Mesodermal cell (in vitro differentiated cells): ENCODE measurements around the gene ARL16.

Source experiments
- H3K27ac ChIP-seq: 2 replicates; pipeline ENCODE4 v1.7.0; 2013; ENCODE audit warnings: mild to moderate bottlenecking, low read depth, low read length, moderate library complexity; ENCODE audit not compliant: severe bottlenecking
- H3K36me3 ChIP-seq: 2 replicates; pipeline ENCODE4 v1.7.1; 2013; ENCODE audit warnings: mild to moderate bottlenecking, low read length, moderate library complexity; ENCODE audit not compliant: control insufficient read depth, insufficient read depth
- H3K4me1 ChIP-seq: one replicate; pipeline ENCODE4 v1.7.1; 2013; ENCODE audit warnings: mild to moderate bottlenecking, low read length; ENCODE audit not compliant: insufficient read depth, control insufficient read depth, poor library complexity, severe bottlenecking
- H3K4me3 ChIP-seq: 2 replicates; pipeline ENCODE4 v1.7.0; 2013; ENCODE audit warnings: low read length, control low read depth, mild to moderate bottlenecking; ENCODE audit not compliant: insufficient read depth, poor library complexity, severe bottlenecking; ENCODE audit errors: extremely low read depth
- H3K9me3 ChIP-seq: 2 replicates; pipeline ENCODE4 v1.7.1; 2013; ENCODE audit warnings: mild to moderate bottlenecking, low read length, moderate library complexity; ENCODE audit not compliant: control insufficient read depth
- WGBS, 2 experiments: methylation state at CpG; one replicate each; pipeline ENCODE4 v1.1.5; 2013; ENCODE audit warnings: missing lambda C conversion rate in 2 of 2; ENCODE audit not compliant: insufficient coverage in 2 of 2; 5-methylcytosine and 5-hydroxymethylcytosine counted together

ARL16 gene

DNA sequence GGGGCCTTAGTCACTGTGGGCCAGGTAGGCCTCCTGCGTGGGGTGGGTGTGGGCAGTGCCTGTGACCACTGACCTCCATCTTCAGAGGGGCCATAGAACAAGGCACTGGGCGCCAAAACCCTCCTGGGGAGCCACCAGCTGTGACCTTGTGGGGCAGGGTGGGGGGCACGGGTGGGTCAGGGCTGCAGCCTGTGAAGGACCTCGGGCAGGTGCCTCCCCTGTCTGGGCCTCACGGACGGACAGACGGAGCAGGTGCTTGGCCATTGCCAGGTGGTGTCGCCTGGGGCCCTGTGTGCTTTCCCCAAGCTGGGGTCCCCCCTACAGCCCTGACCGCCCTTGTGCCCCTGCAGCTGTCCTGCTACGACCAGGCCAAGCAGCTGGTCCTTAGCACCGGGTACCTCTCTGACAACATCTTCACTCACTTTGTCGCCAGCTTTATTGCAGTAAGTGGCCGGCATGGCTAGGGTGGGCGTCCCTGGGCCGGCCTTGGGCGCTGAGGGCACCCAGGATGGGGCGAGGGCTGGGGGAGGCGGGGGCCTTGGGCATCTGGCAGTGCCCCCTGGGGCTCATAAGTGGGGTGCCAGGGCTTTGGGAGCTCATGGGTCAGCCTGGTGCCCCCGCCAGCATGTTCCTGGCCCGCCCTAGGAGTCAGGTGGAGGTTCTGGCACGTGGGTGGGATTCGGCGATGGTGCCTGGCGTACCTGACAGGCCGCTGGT, 33.6 kb upstream of the ARL16 start:
- Histone ChIP-seq H3K4me1 (peaks cover 17% of the 10 kb centered on the region), H3K27ac (no peak overlapping the region), H3K4me3 (no peak overlapping the region), H3K9me3 (no peaks in the 10 kb centered on the region), H3K36me3 (peaks cover 10% of the 10 kb centered on the region)
- WGBS, 2 experiments: 91 to 97% methylated on average over 24 to 25 of the region's 25 CpGs

DNA sequence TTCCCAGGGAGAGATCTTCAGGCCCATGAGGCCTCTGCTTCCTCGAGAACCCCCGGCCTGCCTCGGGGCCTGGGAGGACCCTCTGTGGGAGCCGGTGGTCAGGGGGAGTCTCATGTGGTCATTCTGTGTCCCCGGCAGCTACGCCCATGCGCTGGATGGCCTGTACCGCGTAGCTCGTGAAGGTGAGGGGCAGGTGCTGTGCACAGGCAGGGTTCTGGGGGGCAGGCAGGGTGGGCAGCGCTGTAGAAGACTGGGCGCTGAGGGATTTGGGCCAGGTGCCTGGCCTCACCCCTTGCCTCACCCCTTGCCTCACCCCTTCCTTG, 33.0 kb upstream of the ARL16 start:
- peaks cover 10% of the 10 kb centered on the region for H3K36me3 ChIP-seq
- WGBS, 2 experiments: 96 to 97% methylated on average over 11 to 12 of the region's 12 CpGs
- H3K9me3 ChIP-seq: no peaks in the 10 kb centered on the region
- no peak overlapping the region for H3K4me3 ChIP-seq
- H3K4me1 ChIP-seq: peaks cover 17% of the 10 kb centered on the region
- H3K27ac ChIP-seq: no peak overlapping the region

DNA sequence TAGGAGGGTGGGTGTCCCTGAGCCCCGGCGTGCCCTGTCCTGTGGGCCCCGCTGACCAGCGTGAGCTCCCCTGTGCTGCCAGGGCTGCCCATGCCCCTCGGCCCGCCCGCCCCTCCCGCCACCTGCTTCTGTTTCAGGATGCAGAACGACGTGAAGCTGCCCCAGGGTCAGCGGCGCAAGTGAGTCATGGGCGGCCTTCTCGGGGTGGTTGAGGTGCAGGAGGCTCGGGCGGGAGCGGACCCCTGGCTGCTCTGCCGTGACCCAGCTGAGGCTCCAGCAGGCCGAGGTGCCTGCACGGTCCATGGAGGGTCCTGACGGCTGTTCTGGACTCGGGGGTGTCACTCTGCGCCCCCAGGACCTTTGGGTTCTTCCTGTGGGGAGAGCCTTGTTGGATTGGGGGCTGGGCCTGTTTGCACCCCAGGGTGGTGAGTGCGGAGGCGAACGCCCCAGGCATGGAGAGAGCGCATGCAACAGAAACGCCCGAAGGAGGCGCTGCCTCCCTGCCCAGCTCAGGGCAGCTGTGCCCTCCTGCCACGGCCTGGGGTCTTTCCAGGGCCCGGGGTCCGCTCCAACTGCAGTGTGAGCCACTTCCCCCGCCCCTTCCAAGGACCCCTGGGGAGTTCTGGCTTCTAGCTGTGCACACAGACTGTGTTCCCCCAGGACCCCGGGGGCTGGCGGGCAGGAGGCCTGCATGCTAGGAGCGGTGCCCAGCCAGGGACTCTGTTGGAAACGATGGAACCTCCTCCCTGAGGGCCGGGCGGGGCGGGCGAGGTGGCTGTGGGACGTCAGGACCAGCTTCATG, 32.5 kb upstream of the ARL16 start:
- H3K27ac ChIP-seq: no peak overlapping the region
- no peaks in the 10 kb centered on the region for H3K9me3 ChIP-seq
- H3K4me3 ChIP-seq: no peak overlapping the region
- H3K36me3 ChIP-seq: peaks cover 10% of the 10 kb centered on the region
- peaks cover 21% of the 10 kb centered on the region for H3K4me1 ChIP-seq
- WGBS, 2 experiments: 92 to 96% methylated on average over 33 to 40 of the region's 43 CpGs

DNA sequence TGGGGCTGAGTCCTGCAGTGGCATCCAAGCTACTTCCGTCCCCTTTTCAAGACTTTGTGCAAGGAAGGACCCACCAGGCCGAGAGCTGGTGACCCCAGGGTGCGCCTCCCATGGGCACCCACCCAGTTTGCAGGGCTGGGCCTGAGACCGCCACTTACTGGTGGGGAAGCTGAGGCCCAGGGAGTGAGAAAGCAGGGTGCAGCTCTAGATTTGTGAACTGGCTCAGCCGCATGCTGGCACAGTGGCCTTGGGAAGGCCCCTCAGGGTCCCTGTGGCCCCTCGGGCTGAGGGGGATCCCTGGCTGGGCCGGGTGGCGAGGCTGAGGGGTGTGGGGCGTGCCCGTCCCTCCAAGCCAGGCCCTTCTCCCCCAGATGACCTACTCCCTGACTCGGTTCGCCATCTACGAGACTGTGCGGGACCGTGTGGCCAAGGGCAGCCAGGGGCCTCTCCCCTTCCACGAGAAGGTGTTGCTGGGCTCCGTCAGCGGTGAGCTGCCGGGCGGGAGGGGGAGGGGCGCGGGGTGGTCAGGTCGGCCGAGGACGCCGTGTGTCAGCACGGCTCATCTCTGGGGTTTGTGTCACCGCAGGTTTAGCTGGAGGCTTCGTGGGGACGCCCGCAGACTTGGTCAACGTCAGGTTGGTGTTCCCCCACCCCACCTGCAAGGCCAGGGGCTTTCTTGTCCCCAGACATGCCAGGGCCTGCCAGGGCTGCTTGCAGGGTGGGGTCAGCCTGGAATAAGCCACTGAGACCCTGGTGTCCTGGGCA, 31.7 kb upstream of the ARL16 start:
- peaks cover 10% of the 10 kb centered on the region for H3K36me3 ChIP-seq
- no peaks in the 10 kb centered on the region for H3K9me3 ChIP-seq
- H3K4me3 ChIP-seq: no peak overlapping the region
- H3K4me1 ChIP-seq: peaks cover 28% of the 10 kb centered on the region
- no peak overlapping the region for H3K27ac ChIP-seq
- 93 to 95% methylated on average over 27 to 28 of the region's 32 CpGs for WGBS, 2 experiments

DNA sequence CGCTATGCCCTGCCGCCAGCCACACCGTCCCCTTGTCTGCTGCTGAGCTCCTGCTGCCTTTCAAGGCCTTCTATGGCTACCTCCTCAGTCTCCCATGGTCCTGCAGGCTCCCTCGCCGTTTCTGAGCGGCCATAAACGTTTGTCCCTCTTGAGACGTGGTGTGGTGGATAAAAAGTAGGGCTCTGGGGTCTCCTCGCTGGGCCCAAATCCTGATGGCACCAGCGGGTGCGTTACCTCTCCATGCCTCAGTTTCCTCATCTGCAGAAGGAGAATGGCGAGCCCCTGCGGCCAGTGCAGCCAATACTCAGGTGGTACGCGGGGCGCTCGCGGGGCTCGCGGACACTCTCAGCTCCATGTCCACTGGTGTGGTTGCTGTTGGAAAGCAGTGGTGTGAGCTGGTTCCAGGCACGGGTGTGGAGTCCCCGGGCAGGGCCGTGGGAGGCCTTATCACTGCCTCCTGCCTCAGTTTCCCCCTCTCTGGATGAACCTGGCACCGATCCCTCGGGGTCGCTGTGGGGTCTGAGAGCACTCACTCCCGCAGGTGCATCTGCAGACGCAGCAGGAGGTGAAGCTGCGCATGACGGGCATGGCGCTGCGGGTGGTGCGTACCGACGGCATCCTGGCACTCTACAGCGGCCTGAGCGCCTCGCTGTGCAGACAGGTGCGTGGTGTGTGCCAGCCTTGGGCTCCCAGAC, 31.0 kb upstream of the ARL16 start:
- WGBS, 2 experiments: 96 to 97% methylated on average over 26 to 27 of the region's 39 CpGs

DNA sequence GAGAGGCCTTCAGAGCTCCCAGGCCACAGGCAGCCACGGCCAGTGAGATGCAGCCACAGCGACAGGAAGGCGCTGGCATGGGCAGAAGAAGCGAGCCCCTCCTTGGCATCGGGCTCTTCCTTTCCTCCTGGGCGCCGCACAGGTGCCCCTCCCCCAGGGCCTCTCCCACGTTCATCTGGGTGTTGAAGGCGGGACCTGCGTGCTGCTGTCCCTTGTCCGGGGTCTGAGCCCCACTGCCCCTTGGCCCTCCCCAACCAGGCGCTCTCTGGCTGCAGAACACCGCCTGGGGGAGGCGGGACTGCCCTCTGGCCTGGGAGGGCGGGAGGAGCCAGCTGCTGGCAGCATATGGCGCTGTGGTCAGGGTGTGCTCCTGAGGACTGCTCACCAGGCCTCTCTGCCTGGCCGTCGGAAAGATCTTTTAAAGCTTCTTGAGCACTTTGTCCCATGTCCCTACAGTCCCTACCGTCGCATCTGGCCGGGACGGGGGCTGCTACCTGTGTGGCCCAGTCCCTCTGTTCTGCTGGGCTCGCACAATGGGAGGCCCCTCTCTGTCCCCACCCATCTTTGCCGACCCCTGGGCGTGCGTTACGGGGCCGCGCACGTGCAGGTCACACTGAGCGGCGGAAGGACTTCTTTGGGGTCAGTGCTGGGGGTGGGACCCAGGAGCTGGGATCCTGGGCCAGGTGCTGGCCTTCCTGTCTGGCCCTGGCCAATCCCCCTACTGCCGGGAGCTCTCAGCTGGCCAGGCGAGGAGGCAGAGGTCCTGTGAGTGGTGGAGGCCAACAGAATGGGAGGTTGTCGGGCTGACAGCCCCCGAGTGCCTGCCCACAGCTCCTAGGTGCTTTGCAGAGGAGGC, 30.2 kb upstream of the ARL16 start:
- H3K4me3 ChIP-seq: peak overlapping the region; percentile 5
- no peak overlapping the region for H3K27ac ChIP-seq
- peaks cover 30% of the 10 kb centered on the region for H3K4me1 ChIP-seq
- 76 to 84% methylated on average over 32 to 34 of the region's 36 CpGs for WGBS, 2 experiments
- peaks cover 10% of the 10 kb centered on the region for H3K36me3 ChIP-seq
- no peaks in the 10 kb centered on the region for H3K9me3 ChIP-seq

More for the DNA sequence above, 31.0 kb upstream of the ARL16 start:
- H3K9me3 ChIP-seq: no peaks in the 10 kb centered on the region
- H3K27ac ChIP-seq: no peak overlapping the region
- H3K4me1 ChIP-seq: peaks cover 30% of the 10 kb centered on the region
- H3K36me3 ChIP-seq: peaks cover 10% of the 10 kb centered on the region
- no peak overlapping the region for H3K4me3 ChIP-seq

DNA sequence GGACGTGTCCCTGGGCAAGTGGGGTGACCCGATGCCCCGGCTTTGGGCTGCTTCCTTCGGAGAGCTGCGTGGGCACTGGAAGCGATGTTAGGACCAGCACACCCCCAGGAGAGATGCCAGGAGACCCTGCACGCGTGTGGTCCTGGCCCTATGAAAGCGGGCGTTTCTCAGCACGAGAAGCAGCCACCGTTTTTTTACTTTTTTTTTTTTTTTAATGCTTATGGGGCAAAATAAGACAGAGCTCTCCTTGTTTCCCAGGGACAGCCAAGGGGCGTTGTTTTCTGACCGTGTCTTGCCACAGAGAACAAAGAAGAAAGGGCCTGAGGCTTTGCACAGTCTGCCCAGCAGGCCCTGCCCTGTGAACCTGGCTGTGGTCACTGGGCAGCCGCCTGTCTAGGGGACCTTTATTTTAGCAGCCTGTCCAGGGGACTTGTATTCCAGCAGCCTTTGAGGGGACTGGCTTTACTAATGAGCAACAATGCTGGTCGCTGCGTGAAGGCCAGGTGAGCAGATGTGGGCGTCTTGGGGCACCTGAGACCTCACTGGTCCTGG, 29.5 kb upstream of the ARL16 start:
- 56 to 67% methylated on average over 14 to 18 of the region's 18 CpGs for WGBS, 2 experiments
- peaks cover 30% of the 10 kb centered on the region for H3K4me1 ChIP-seq
- peak overlapping the region; percentile 64 for H3K4me3 ChIP-seq
- no peak overlapping the region for H3K27ac ChIP-seq
- peaks cover 13% of the 10 kb centered on the region for H3K36me3 ChIP-seq
- no peaks in the 10 kb centered on the region for H3K9me3 ChIP-seq

DNA sequence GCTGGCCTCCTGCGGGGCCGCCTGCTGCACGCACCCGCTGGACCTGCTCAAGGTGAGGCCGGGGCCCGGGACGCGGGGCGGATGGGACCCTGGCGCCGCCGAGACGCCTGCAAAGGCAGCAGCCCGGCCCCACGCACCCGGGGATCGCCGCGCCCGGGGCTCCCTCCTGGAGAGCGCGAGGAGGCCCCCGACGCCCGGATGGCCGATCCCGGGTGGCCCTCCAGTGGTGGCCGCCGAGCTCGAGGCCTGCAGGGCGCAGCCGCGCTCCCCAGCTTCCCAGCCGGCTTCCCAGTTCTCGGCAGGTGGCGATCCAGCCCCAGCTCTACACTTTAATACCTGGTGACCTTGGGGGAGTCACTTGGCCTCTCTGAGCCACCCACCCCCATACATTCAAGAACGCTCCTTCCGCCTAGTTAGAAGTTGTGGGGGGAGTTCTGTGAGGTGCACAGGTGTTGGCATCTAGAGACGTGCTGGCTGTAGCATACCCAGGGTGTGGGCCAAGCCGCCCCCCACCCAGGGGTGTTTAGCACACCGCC, 28.9 kb upstream of the ARL16 start:
- H3K27ac ChIP-seq: no peak overlapping the region
- 3 to 4% methylated on average over 33 to 34 of the region's 41 CpGs for WGBS, 2 experiments

DNA sequence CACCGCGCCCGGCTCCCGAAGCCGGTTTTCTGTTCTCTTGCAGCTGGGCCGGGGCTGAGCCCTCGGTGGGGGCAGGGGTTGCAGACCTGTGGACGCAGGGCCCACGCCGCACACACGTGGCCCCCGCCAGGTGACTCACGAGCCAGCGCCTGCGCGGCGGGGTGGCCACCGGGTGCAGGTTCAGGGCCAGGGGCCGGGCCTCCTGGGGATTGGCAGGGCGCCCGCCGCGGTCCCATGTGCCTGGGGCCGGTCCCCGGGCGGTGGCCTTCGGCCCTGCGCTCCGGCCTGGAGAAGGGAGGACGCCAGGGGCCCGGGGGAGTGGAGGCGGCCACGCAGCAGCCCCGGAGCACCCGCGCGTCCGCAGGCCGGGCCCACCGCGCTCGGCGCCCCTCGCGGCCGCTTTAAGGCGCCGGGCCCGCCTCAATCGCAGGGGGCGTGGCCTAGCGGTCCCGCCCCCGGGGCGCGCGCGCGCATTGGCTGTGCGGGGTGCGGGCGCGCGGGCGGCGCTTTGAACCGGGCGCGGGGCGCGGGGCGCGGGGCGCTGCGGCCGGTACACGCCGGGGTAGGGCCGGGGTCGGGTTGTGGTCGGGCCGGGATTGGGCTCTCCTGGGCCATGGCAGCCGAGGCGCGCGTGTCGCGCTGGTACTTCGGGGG, 28.3 kb upstream of the ARL16 start, which contains the start of gene SLC25A10:
TSS of gene SLC25A10 (plus strand) at position 471 of the 654 bp plus-strand sequence. CDS start at position 614, 143 bp downstream.
- peak within 1 kb of the TSS; percentile 64 for H3K4me3 ChIP-seq
- peaks cover 30% of the 10 kb centered on the region for H3K4me1 ChIP-seq
- H3K27ac ChIP-seq: no peak within 1 kb of the TSS
- H3K9me3 ChIP-seq: no peaks in the 10 kb centered on the region
- H3K36me3 ChIP-seq: peaks cover 15% of the 10 kb centered on the region
- 0 to 1% methylated on average over 36 to 40 of the region's 89 CpGs for WGBS, 2 experiments

More for the DNA sequence above, 28.9 kb upstream of the ARL16 start:
- H3K36me3 ChIP-seq: peaks cover 13% of the 10 kb centered on the region
- H3K4me3 ChIP-seq: peak overlapping the region; percentile 64
- no peaks in the 10 kb centered on the region for H3K9me3 ChIP-seq
- H3K4me1 ChIP-seq: peaks cover 30% of the 10 kb centered on the region
